ENCODE measurements around the gene DNAJC15.
"Not testable (repeated sequence)": the region's sequence is repeated elsewhere in the genome, so short reads cannot be mapped to it uniquely, and the experiment has no call there.

DNAJC15 gene

DNA sequence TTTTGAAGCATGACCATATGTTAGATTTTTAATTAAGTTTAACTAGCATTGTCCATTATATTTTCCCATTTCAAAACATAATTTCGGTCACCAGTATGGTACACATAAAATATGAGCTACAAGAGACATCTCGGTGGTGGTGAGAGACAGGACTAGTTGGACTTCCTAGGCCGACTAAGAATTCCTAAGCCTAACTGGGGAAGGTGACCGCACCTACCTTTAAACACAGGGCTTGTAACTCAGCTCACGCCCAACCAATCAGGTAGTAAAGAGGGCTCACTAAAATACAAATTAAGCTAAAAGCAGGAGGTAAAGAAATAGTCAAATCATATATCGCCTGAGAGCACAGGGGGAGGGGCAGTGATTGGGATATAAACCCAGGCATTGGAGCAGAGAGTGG, 22.9 kb downstream of the DNAJC15 start:
- FAIRE-seq, result no peak

DNA sequence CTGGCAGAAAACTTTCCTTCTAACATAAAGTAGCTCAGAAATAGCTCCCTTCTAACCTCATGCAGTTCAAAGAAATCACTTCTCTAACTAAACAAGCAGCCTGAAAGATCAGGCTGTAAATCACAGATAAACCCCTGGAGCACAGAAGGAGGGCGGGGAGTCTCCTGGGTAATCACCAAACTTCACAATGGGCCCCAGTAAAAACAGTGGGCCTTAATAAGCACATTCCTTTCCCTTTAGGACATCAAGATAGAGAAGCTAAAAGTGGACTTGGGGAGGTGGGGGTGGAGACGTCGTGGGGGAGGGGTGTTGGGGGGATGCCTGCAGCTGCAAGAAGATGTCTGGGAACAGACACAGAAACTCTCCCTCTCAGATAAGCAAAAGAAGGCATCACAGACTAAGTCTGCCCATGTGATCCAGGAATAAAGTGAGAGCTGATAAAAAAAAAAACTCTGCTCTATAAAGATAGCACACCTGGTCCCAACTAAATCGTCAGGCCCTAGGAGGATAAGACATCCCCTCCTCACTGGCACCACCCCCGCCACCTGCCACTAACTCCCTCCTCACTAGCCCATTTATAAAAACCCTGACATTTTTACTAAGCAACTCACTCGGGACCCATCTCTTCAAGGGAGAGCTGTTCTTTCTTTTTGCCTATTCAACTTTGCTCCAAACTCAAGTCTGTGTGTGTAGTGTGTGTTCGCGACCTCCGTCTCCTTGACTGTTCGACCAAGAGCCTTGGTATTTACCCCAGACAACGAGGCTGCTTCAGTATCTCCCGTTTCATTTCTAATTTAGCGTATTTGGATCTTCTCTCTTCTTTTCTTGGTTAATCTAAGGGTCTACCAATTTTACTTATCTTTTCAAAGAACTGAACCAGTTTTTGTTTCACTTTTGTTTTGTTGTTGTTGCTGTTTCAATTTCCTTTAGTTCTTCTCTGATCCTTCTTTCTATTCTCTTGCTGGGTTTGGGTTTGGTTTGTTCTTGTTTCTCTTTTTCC, 31.7 kb downstream of the DNAJC15 start:
- no peak for FAIRE-seq

DNA sequence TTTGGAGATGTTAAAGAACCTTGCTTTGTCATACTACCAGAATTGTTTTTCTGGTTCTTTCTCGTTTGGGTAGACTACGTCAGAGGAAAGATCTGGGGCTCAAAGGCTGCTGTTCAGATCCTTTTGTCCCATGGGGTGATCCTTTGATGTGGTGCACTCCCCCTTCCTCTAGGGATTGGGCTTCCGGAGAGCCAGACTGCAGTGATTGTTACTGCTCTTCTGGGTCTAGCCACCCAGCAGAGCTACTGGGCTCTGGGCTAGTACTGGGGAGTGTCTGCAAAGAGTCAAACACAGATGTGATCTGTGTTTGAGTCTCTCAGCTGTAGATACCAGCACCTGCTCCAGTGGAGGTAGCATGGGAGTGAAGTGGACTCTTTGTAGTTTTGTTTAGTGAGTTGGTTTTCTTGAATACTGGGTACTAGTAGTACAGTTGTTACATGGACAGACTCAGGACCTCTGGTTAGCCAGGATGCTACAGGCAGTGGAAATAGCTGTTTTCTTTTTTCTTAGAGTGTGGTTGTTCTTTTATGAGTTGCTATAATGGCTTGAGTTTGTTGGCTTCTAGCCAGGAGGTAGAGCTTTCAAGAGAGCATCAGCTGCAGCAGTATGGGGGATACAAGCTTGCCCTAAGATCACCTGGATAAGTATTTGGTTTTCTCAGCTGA, 34.4 kb downstream of the DNAJC15 start:
- no peak for FAIRE-seq

DNA sequence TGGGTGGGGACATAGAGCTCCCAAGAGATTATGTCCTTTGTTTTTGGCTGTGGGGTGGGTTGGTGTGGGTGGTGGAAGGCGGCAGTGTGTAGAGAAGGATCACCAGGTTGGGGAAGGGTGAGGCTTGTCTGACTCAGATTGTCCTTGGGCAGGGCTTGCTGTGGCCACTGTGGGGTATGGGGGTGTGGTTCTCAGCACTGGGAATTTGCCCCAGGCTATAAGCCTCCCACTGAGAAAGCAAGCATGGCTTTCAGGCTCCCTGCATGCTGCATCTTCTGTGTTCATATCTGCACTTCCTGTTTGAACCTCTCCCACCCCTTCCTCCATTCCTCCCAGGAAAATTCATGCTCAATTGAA, 34.9 kb downstream of the DNAJC15 start:
- no peak for FAIRE-seq

DNA sequence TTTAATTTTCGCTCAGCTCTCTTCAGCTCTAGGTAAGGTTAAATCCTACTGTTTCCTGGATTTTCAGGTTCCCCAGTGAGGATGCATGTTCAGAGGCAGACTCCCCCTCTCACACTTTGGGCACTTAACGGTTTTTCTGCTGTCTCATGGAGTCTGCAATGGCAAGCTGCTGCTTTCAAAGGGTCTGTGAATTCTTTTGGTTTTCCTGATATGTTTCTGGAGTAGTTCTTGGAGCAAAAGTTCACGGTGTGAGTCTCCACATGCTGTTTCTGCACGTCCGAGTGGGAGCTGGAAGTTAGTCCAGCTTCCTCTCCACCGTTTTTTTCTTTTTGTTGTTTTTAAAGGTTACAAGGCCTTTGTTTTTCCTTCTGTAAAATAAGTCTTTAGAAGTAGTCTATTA, 35.4 kb downstream of the DNAJC15 start:
- no peak for FAIRE-seq

DNA sequence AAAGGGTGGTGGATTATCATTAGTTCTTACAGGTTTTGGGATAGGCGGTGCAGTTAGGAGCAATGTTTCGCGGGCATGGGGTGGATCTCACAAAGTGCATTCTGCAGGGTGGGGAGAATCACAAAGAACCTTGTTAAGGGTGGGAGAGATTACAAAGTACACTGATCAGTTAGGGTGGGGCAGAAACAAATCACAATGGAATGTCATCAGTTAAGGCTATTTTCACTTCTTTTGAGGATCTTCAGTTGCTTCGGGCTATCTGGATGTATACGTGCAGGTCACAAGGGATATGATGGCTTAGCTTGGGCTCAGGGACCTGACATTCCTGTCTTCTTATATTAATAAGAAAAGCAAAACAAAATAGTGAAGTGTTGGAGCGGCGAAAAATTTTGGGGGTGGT, 36.4 kb downstream of the DNAJC15 start:
- FAIRE-seq, result not testable (repeated sequence)

DNA sequence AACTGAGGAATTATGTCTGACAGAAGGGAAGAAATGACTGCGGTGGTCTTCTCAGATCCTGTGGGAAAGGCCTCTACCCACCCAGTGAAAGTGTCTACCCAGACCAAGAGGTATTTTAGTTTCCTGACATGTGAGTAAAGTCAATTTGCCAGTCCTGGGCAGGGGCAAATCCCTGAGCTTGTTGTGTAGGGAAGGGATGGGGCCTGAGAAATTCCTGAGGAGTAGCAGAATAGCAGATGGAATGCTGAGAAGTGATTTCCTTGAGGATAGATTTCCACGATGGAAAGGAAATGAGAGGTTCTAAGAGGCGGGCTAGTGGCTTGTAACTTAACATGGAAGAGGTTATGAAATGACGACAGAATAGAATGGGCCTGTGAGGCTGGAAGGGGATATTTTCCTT, 37.4 kb downstream of the DNAJC15 start:
- FAIRE-seq, result not testable (repeated sequence)

DNA sequence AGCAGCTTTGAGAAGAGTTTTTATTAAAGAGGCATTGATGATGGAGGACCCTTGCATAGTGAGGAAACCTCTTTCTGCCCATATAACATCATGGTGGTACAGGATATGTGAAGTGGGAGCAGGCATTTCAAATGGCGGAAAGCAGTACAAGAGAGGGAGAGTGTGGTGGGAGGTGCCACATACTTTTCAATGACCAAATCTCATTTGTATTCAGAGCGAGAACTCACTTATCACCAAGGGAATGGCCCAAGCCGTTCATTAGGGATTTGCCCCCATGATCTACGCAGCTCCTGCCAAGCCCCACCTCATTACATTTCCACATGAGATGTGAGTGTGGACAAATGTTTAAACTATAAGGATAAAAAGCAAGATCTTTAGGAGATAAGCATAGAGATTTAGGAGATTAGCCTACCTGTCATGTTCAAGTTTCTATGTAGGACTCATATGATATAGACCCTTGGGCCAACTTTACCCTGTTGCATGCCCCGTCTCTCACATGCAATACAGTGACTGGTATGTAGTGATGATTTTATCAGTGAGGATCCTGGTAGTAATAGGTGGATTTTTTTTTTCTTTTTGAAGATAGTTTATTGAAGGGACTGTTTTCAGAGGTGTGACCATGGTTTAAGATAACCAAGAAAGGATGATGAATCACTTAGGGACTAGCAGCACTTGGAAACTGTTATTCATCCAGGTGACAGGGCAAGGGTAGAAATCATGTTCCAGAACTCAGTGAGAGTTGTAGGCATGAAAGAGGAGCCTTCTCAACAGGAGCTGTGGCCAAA, 38.3 kb downstream of the DNAJC15 start:
- FAIRE-seq, result no peak

DNA sequence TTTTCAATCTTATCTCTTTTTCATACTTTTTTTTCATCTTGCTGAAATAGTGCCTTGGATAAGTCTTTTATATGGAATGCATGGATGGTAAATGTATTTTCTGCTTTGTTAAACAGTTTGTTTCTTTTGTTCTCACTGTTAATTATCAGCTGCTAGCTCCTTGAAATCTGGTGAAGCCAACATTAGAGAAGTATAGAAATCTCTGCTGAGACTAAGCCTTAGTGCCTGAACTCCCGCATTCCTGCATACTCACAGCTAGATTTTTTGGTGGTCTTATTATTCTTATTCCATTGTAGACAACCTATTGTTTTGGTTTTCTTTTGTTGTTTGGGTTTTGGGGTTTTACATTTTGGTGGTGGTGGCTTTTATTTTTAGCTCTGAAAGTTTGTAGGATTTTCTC, 48.4 kb downstream of the DNAJC15 start:
- FAIRE-seq, result peak; percentile 88

DNA sequence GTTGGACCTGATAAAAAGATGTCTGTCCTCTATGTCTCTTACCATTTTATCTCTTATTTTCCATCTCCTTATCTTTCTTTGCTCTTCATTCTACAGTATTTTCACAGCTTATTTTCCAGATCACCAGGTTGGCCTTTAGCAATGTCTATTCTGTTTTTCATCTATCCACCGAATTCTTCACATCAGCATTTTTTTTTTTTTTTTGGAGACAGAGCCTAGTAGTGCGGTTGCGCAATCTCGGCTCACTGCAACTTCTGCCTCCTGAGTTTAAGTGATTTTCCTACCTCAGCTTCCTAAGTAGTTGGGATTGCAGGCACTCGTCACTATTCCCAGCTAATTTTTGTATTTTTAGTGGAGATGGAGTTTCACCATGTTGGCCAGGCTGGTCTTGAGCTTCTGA, 49.0 kb downstream of the DNAJC15 start:
- FAIRE-seq, result no peak

DNA sequence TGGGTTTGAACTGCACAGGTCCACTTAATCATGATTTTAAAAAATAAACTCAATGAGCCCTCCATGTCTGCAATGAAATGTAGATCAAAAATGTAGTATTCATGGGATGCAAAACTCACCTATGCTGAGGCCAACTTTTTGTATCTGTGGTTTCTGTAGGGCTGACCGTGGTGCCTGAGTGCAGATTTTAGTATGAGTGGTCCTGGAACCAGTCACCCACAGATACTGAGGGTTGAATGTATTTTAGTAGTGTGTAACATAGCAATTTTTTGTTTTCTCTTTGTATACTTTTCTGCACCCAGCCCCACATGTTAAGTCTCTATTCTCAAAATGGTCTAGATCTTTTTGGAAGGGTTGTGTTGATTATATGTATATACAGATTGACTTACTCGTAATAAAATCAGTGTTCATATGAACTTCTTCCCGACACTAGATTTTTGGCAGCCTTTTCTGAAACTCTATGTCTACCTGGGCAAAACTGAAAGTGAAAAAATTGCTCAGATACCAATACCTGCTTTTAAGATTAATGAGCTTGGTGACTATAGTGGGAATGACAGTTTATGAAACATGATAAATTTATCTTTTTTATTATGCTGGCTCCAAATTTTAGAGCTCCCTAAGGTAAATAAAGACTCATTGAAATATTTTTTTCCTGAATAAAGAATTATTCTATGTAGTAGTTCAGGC, 51.6 kb downstream of the DNAJC15 start:
- peak; percentile 9 for FAIRE-seq

DNA sequence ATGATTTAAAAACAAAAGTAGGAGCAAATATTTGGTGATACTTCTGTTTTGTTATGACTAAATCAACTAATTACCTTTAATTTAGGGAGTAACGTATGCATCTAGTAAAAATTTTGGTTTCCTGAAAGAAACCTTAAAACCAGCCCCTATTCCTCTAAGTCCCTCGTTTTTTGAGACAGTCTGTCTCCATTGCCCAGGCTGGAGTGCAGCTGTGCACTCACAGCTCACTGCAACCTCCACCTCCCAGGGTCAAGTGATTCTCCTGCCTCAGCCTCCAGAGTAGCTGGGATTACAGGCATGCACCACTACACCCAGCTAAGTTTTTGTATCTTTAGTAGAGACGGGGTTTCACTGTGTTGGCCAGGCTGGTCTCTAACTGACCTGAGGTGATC, 52.1 kb downstream of the DNAJC15 start:
- FAIRE-seq, result not testable (repeated sequence)

DNA sequence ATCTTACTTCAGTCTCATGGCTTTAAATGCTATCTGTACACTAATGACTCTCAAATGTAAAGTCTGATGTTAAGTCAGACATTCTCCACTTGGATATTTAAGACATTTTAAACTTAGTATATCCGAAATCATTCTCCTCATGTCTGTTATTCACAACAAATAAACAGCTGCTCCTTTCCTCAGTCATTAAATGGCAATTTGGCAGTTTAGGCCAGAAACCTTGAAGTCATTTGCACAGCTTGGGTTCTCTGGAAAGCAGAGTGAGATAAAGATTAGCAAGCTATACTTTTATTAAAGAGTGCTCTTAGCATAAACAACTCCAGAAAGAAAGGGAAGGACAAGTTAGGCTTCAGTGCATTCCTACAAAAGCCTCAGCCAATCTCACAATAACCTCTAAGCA, 53.7 kb downstream of the DNAJC15 start:
- peak; percentile 5 for FAIRE-seq

DNA sequence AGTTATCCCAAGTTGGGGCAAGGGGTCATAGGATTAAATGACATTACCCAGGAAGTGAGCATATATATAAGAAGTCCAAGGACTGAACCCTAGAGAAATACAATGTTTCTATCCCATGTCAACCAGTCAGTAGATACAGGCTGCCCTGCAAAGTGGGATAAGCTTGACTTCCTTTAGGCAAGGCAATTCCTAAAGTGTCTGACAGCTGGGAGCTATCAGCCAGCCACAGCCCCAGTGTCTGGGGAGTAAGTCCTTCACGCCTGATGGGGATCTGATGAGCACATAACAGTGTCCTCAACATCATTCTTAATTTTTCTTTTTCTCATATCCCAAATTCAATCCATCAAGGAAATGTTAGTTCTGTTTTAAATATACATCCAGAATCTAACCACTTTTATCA, 54.1 kb downstream of the DNAJC15 start:
- no peak for FAIRE-seq

DNA sequence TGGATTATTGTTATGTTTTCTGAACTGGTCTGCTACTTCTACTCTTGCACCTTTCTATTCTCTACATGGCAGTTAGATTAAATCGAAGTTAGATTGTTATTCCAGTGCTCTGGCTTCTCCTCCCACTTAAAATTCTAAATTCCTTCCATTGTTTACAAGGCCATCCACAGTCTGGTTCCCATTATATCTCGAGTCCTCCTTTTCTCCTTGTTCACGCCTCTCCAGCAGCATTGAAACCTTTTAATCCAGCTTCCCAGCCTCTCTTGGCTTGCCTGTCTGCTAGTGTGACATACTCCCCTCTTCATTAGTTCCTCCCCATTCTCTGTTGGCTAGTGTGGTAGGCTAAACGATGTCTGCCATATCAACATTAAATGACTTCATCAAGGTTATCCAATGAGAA, 54.5 kb downstream of the DNAJC15 start:
- FAIRE-seq, result no peak

DNA sequence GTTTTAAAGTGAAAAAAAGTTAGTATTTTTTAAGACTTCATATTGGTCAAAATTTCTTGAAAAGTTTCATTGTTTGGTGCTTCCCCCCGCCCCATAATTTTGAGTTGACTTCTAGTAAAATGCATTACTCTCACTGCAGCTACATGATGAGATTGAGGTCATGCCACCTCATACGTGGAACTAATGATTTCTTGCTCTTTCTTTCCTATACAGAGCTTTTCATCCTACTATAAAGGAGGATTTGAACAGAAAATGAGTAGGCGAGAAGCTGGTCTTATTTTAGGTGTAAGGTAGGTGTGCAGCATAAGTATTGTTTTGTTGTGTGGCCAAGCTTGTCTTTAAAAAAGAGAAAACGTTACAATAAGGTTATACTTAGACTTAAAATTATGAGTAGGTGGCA, 55.0 kb downstream of the DNAJC15 start:
- FAIRE-seq, result no peak

DNA sequence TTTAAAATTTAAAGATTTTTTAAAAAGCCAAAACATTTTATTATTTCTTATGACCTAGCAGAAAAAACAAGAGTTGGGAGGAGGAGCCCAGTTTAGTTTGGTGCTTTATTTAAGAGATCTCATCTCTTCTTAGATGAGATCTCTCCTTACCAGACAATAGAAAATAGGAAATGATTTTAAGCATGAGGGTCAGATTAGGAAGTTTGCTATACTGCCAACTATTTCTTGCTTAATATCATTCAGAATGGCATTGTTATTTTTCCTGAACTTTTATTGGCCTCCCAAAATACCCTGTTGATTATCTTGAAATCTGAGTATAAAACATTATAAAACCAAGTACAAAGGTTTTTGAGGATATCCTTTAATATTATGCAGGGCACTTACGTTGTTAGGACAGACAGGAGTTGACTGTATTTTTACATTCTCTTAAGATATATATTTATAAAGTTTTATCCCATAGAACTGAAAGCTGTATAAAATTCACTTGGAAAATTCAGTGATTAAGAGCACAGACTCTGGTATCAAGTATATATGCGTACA, 56.1 kb downstream of the DNAJC15 start:
- peak; percentile 33 for FAIRE-seq

DNA sequence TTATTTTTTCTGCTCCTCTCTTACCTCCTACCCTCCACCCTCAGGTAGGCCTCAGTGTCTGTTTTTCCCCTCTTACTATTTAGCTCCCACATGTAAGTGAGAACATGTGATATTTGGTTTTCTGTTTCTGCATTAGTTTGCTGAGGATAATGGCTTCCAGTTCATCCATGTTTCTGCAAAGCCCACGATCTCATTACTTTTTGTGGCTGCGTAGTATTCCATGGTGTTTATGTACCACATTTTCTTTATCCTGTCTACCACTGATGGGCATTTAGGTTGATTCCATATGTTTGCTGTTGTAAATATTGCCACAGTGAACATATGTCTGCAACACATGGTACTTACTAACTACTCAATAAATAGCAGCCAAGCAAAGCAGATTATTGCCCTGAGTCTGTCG, 56.8 kb downstream of the DNAJC15 start:
- FAIRE-seq, result no peak

DNA sequence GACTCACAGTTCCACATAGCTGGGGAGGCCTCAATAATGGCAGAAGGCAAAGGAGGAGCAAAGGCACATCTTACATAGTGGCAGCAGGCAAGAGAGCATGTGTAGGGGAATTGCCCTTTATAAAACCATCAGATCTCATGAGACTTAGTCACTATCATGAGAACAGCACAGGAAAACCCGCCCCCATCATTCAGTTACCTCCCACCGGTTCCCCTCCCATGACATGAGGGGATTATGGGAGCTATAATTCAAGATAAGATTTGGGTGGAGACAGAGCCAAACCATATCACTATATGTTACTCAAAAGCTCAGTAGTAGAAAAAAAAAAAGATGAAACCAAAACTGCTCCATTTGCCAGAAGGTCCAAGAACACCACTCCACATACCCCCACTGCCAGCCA, 58.5 kb downstream of the DNAJC15 start:
- no peak for FAIRE-seq

DNA sequence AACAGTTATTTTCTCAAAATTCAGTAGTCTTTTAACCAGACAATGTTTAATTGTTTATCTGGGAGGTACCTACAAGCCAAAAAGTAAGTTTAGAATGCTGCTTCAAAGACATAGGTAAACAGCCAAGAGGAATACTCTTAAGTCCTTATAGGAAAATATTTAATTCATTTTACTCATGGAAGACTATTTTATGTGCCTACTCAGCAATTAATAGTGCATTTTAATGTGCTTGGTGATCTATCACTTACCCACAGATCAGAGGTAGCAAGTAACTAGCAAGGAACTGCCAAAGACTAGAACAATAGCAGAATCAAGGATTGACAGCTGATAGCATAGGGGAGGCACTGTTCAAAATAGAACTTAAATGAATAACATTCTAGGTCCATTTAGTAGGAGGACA, 60.4 kb downstream of the DNAJC15 start:
- FAIRE-seq, result no peak

DNA sequence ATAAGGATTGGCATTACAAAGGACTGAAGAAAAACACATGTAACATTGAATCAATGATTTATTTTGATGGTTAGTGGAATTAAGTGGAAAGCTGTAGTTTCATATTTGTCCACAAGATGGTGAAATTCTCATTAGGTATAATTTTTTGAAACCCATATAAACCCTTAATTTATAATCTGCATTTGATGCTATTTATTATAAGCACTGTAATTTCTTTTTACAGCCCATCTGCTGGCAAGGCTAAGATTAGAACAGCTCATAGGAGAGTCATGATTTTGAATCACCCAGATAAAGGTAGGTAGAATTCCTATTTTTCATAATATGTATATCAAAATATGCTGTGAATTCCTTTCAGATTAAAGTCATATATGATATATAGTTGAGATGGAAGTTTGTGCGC, 62.2 kb downstream of the DNAJC15 start:
- peak; percentile 99 for FAIRE-seq

DNA sequence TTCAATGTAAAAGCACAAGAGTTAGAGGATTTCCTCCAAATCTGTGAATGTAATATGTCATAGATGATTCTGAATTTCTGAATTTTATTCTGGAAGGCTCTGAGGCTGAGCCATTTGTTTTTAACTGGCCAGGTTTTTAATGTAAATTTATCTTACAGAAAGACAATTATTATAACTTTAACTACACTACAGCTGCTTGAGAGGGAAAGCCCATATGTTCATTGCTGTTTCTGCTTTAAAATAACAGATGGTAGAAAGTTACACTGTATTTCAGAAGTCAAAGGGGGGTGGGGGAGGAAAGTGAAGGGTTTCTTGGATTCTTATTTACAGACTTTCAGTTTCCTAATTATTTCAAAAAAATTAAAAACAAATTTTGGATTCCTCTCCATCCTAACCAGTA, 62.8 kb downstream of the DNAJC15 start:
- FAIRE-seq, result peak; percentile 68

DNA sequence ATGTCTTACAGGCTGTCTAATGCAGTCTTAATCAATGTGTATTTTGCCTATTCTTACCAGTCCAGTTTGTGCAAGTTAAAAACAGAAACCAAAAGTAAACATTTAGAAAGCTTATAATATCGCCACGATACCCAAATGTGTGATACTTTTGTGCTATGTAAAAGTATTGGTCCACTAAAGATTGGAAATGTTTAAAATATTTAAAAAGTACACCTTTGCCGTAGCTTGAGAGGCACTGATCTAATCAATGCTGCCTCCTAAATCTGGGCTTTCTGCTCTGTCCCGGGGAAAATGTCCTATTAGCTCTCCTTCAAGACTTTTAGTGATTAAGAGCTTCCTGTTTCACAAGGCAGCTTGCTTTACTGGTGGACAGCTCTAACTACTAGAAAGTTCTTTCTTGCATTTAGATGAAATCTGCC, 64.7 kb downstream of the DNAJC15 start:
- FAIRE-seq, result no peak

Data from islet of Langerhans (tissue), 1 donor.